Trophoblast cell (in vitro differentiated cells and primary cell): ENCODE results near the gene YWHAQ.
A peak's percentile ranks its signal among the peaks of the same experiment; 100 is the strongest.

Source experiments
- DNase-seq, 2 donors: peaks; one replicate each; pipeline ENCODE4 v3.0.0-alpha.2; 2016
- H2AFZ ChIP-seq: 2 replicates; pipeline ENCODE4 v1.6.1; 2013; ENCODE audit warnings: low read length, moderate library complexity, mild to moderate bottlenecking; ENCODE audit not compliant: insufficient read depth, poor library complexity
- H2AK5ac ChIP-seq: 2 replicates; pipeline ENCODE4 v1.6.1; 2013; ENCODE audit warnings: mild to moderate bottlenecking, low read length
- H2BK120ac ChIP-seq: 2 replicates; pipeline ENCODE4 v1.6.1; 2013; ENCODE audit warnings: low read length, mild to moderate bottlenecking, moderate library complexity; ENCODE audit not compliant: insufficient read depth, poor library complexity
- H2BK12ac ChIP-seq: 2 replicates; pipeline ENCODE4 v1.6.1; 2013; ENCODE audit warnings: mild to moderate bottlenecking, low read length, moderate library complexity
- H2BK5ac ChIP-seq: 2 replicates; pipeline ENCODE4 v1.6.1; 2013; ENCODE audit warnings: low read length, low read depth, moderate library complexity, mild to moderate bottlenecking; ENCODE audit not compliant: poor library complexity
- H3K14ac ChIP-seq: 2 replicates; pipeline ENCODE4 v1.6.1; 2013; ENCODE audit warnings: mild to moderate bottlenecking, low read length
- H3K18ac ChIP-seq: 2 replicates; pipeline ENCODE4 v1.6.1; 2013; ENCODE audit warnings: mild to moderate bottlenecking, low read length
- H3K23ac ChIP-seq: 2 replicates; pipeline ENCODE4 v1.6.1; 2013; ENCODE audit warnings: low read length
- H3K27ac ChIP-seq: 2 replicates; pipeline ENCODE4 v1.5.1; 2013; ENCODE audit warnings: low read depth, mild to moderate bottlenecking, inconsistent platforms, low read length, moderate library complexity
- H3K27me3 ChIP-seq: 2 replicates; pipeline ENCODE4 v1.6.1; 2013; ENCODE audit warnings: inconsistent platforms, mild to moderate bottlenecking, low read length, moderate library complexity; ENCODE audit not compliant: insufficient read depth
- H3K36me3 ChIP-seq, 2 experiments: 1 replicate in 1 of 2; 2 replicates in 1 of 2; pipeline ENCODE4 v1.6.1; 2013; ENCODE audit warnings: low read length in 2 of 2, mild to moderate bottlenecking in 2 of 2, moderate library complexity in 1 of 2; ENCODE audit not compliant: insufficient read depth in 2 of 2, control insufficient read depth in 1 of 2
- H3K4ac ChIP-seq: 2 replicates; pipeline ENCODE4 v1.6.1; 2013; ENCODE audit warnings: low read depth, mild to moderate bottlenecking, low read length, moderate library complexity
- H3K4me1 ChIP-seq, 2 experiments: 1 replicate in 1 of 2; 2 replicates in 1 of 2; pipeline ENCODE4 v1.6.1; 2013; ENCODE audit warnings: low read length in 2 of 2, mild to moderate bottlenecking in 2 of 2, moderate library complexity in 1 of 2; ENCODE audit not compliant: insufficient read depth in 2 of 2, control insufficient read depth in 1 of 2
- H3K4me2 ChIP-seq: 2 replicates; pipeline ENCODE4 v1.6.1; 2013; ENCODE audit warnings: inconsistent platforms, mild to moderate bottlenecking, low read length, moderate library complexity
- H3K4me3 ChIP-seq: 2 replicates; pipeline ENCODE4 v1.5.1; 2013; ENCODE audit warnings: mild to moderate bottlenecking, low read depth, low read length, inconsistent platforms
- H3K79me1 ChIP-seq: one replicate; pipeline ENCODE4 v1.6.1; 2013; ENCODE audit warnings: low read length
- H3K79me2 ChIP-seq: 2 replicates; pipeline ENCODE4 v1.6.1; 2013; ENCODE audit warnings: low read length, mild to moderate bottlenecking; ENCODE audit not compliant: control insufficient read depth, insufficient read depth, poor library complexity
- H3K9ac ChIP-seq: 2 replicates; pipeline ENCODE4 v1.6.1; 2013; ENCODE audit warnings: mild to moderate bottlenecking, low read length
- H3K9me3 ChIP-seq: 2 replicates; pipeline ENCODE4 v1.6.1; 2013; ENCODE audit warnings: low read depth, mild to moderate bottlenecking, control low read depth, inconsistent platforms, low read length; ENCODE audit not compliant: insufficient read depth
- H4K12ac ChIP-seq: 2 replicates; pipeline ENCODE4 v1.6.1; 2013; ENCODE audit warnings: low read depth, mild to moderate bottlenecking, low read length, moderate library complexity
- H4K8ac ChIP-seq: 2 replicates; pipeline ENCODE4 v1.6.1; 2013; ENCODE audit warnings: low read depth, mild to moderate bottlenecking, low read length, moderate library complexity
- H4K91ac ChIP-seq: one replicate; pipeline ENCODE4 v1.6.1; 2013; ENCODE audit warnings: low read depth, mild to moderate bottlenecking, low read length, moderate library complexity
- WGBS: extraction: QIAGEN DNeasy Blood & Tissue Kit; methylation state at CpG from one replicate; pipeline ENCODE4 v1.1.7; 2013; ENCODE audit warnings: missing lambda C conversion rate; ENCODE audit not compliant: insufficient read length, insufficient coverage; ENCODE audit errors: extremely low coverage; 5-methylcytosine and 5-hydroxymethylcytosine counted together

YWHAQ gene

DNA sequence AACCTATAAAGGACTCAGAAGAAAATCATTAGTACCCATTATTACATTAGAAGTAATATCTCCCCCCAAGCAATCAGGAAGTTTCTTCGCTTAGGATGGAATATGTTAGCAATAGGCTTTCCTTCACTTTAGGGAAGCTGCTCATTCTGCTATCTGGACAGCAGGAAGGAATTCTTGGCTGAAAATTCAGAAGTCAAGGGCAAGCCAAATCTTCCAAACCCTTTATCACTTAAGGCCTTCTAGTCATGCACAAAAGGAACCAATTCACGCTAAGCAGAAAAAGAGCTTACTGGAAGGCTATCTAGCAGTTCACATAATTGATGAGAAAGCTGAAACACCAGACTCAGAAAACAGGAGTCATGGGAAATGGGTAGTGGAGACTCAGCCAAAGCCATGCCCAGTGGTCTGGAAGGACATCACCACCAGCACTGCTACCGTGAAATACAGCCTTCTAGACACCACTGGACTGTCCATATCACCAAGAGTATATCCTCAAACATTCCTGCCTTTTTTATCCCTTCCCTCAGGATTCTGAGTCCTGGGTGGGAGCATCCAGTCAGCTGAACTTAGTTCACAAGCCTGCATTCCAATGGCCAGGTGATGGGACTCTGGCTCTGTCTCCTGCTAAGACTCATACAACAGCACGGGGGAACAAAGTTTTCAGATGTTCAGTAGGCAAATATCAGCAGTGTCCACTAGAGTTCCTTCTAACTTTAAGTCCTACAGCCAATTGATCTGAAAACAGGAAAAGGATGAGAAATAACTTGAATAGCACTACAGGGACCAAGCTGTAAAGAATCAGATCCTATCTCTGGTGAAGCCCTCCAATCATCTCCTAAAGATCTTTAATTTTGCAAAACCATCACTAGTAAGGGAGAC lies 60.4 kb downstream of the YWHAQ start:
- no peak overlapping the region for H2BK5ac ChIP-seq
- DNase-seq: no peak
- H3K18ac ChIP-seq: no peak overlapping the region
- no peak overlapping the region for H3K23ac ChIP-seq
- no peak overlapping the region for H4K91ac ChIP-seq
- H3K9ac ChIP-seq: no peak overlapping the region
- no peaks in the 10 kb centered on the region for H3K36me3 ChIP-seq
- H3K9me3 ChIP-seq: no peaks in the 10 kb centered on the region
- H3K27ac ChIP-seq: no peak overlapping the region
- no CpG with 5 or more reads among the region's 4 CpGs for WGBS
- no peak overlapping the region for H2AK5ac ChIP-seq
- H3K27me3 ChIP-seq: no peaks in the 10 kb centered on the region
- H3K79me2 ChIP-seq: no peaks in the 10 kb centered on the region
- H3K14ac ChIP-seq: no peak overlapping the region
- H3K79me1 ChIP-seq: no peaks in the 10 kb centered on the region
- no peak overlapping the region for H3K4ac ChIP-seq
- no peak overlapping the region for H2BK120ac ChIP-seq
- H3K4me3 ChIP-seq: no peak overlapping the region
- no peaks in the 10 kb centered on the region for H3K4me1 ChIP-seq
- no peak overlapping the region for H4K12ac ChIP-seq
- no peak overlapping the region for H3K4me2 ChIP-seq
- no peak overlapping the region for H2AFZ ChIP-seq
- H4K8ac ChIP-seq: no peak overlapping the region
- no peak overlapping the region for H2BK12ac ChIP-seq

DNA sequence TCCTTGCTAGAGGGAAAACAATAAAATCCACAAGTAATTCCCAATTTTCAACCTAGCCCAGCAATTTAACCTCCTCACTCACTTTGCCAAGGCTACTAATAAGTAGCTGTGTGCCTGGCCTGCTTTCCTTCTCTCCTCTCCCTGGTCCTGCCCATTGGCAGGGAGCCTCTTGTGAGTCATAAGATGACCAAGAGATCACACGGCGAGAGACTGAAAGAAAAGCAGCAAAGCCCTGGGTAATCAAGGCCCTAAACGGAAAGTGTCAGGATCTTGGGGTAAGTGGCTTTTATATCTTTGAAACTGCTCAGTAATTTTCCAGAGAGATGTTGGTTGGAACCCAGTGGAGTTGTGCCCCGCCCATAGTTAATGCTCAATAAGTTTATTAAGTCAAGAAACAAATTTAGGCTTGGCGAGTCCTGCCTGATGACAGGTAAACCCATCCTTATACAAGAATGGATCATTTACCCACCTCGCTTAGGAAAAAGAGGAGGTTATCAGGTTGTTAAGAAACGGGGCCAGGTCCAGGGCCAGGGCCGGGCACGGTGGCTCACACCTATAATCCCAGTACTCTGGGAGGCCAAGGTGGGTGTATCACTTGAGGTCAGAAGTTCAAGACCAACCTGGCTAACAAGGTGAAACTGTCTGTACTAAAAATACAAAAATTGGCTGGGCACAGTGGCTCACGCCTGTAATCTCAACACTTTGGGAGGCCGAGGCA lies 65.2 kb downstream of the YWHAQ start:
- H3K14ac ChIP-seq: no peak overlapping the region
- no peaks in the 10 kb centered on the region for H3K79me2 ChIP-seq
- no peak overlapping the region for H3K4me2 ChIP-seq
- H4K91ac ChIP-seq: no peak overlapping the region
- no peak overlapping the region for H3K4ac ChIP-seq
- no peaks in the 10 kb centered on the region for H3K27me3 ChIP-seq
- H2BK5ac ChIP-seq: no peak overlapping the region
- no peak overlapping the region for H3K23ac ChIP-seq
- H3K36me3 ChIP-seq: no peaks in the 10 kb centered on the region
- no peak overlapping the region for H3K9ac ChIP-seq
- H2BK120ac ChIP-seq: no peak overlapping the region
- H3K4me1 ChIP-seq: no peaks in the 10 kb centered on the region
- no peak for DNase-seq
- H2BK12ac ChIP-seq: no peak overlapping the region
- no peak overlapping the region for H4K12ac ChIP-seq
- no peak overlapping the region for H2AK5ac ChIP-seq
- H4K8ac ChIP-seq: no peak overlapping the region
- H3K18ac ChIP-seq: no peak overlapping the region
- H3K79me1 ChIP-seq: no peaks in the 10 kb centered on the region
- no peak overlapping the region for H3K4me3 ChIP-seq
- no CpG with 5 or more reads among the region's 11 CpGs for WGBS
- no peak overlapping the region for H3K27ac ChIP-seq
- no peaks in the 10 kb centered on the region for H3K9me3 ChIP-seq
- H2AFZ ChIP-seq: no peak overlapping the region

DNA sequence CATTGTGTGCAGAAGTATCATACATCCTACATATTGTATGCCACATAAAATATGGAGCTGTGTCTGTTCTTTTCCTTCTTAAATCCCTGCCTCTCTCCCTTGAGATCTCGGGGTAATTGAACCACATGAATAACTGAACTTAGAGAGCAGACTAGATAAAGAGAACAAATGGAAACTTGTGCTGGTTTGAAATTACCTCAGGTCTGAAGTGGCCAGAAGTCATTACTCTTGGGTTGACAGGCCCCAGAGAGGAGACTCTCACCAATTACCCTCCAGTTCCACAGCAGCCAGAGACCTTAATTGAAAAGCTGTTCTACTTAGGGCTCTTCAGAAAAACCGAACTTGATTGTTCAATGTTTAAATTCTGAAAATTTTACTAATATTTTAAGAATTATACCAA lies 70.2 kb downstream of the YWHAQ start:
- no peak overlapping the region for H2BK12ac ChIP-seq
- H3K9ac ChIP-seq: no peak overlapping the region
- H3K36me3 ChIP-seq: peaks cover 0 to 3% of the 10 kb centered on the region in 2 experiments
- H3K79me2 ChIP-seq: peaks cover 5% of the 10 kb centered on the region
- H4K12ac ChIP-seq: no peak overlapping the region
- no peak overlapping the region for H3K4me3 ChIP-seq
- no peak overlapping the region for H2AFZ ChIP-seq
- H3K18ac ChIP-seq: no peak overlapping the region
- H4K8ac ChIP-seq: no peak overlapping the region
- H3K4me1 ChIP-seq: peaks cover 3 to 5% of the 10 kb centered on the region in 2 experiments
- H3K4ac ChIP-seq: no peak overlapping the region
- H3K23ac ChIP-seq: no peak overlapping the region
- no peak overlapping the region for H2BK5ac ChIP-seq
- H3K4me2 ChIP-seq: no peak overlapping the region
- H3K9me3 ChIP-seq: no peaks in the 10 kb centered on the region
- no peak overlapping the region for H3K14ac ChIP-seq
- no peak overlapping the region for H2AK5ac ChIP-seq
- no peaks in the 10 kb centered on the region for H3K27me3 ChIP-seq
- H3K79me1 ChIP-seq: peaks cover 7% of the 10 kb centered on the region
- H2BK120ac ChIP-seq: no peak overlapping the region
- no peak overlapping the region for H3K27ac ChIP-seq
- H4K91ac ChIP-seq: no peak overlapping the region
- WGBS: no CpG with 5 or more reads among the region's 2 CpGs
- DNase-seq: no peak

DNA sequence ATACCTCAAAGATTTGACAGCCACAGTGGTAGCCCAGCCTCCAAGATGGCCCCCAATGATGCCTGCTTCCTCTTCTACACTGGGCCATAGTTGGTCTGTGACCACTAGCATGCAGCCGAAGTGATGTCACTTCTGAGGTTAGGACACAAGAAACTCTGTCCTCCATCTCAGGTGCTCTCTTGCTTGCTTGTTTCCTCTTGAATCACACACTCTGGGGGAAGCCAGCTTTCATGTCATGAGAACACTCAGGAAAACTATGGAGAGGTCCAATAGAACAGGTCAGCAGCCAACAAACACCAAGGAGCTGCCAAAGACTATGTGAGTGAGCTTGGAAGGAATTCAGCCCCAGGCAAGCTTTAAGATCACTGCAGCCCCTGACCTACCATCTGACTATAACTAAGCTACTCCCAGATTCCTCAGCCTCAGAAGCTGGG lies 71.8 kb downstream of the YWHAQ start:
- no peak overlapping the region for H2AFZ ChIP-seq
- H3K4me3 ChIP-seq: no peak overlapping the region
- H4K8ac ChIP-seq: no peak overlapping the region
- H3K14ac ChIP-seq: no peak overlapping the region
- H2AK5ac ChIP-seq: no peak overlapping the region
- H3K18ac ChIP-seq: no peak overlapping the region
- H3K79me2 ChIP-seq: peaks cover 11% of the 10 kb centered on the region
- H4K91ac ChIP-seq: no peak overlapping the region
- H3K79me1 ChIP-seq: peaks cover 13% of the 10 kb centered on the region
- no peak overlapping the region for H2BK120ac ChIP-seq
- peaks cover 0 to 3% of the 10 kb centered on the region in 2 experiments for H3K36me3 ChIP-seq
- H3K27ac ChIP-seq: peak overlapping the region; percentile 28
- no peak overlapping the region for H3K23ac ChIP-seq
- H3K4ac ChIP-seq: no peak overlapping the region
- no CpG with 5 or more reads among the region's 1 CpG for WGBS
- DNase-seq: peak; percentile 96 to 97
- no peak overlapping the region for H4K12ac ChIP-seq
- no peaks in the 10 kb centered on the region for H3K9me3 ChIP-seq
- H3K4me1 ChIP-seq: peaks cover 3 to 5% of the 10 kb centered on the region in 2 experiments
- H3K27me3 ChIP-seq: no peaks in the 10 kb centered on the region
- H3K4me2 ChIP-seq: no peak overlapping the region
- H2BK12ac ChIP-seq: no peak overlapping the region
- H2BK5ac ChIP-seq: no peak overlapping the region
- H3K9ac ChIP-seq: no peak overlapping the region
